ENCODE results near the gene PML. TPM values are rescaled to one million over a fixed set of nuclear protein-coding genes. Genes with fewer than 3 reads are reported as not detected.
"Not testable (repeated sequence)": the region's sequence is repeated elsewhere in the genome, so short reads cannot be mapped to it uniquely, and the experiment has no call there.

The PML gene
- total RNA-seq, 1 experiment from 2014 or later, result 47.7 TPM

GRCh38 chr15:74062671-74063070, 68.2 kb downstream of the PML start (continued):
- TF ChIP-seq STAT6 (CRISPR knock-in tag; conservative IDR thresholded peaks at IDR 0.05; ENCODE audit: low read depth), result no peak
- TF ChIP-seq, protein P1, sequence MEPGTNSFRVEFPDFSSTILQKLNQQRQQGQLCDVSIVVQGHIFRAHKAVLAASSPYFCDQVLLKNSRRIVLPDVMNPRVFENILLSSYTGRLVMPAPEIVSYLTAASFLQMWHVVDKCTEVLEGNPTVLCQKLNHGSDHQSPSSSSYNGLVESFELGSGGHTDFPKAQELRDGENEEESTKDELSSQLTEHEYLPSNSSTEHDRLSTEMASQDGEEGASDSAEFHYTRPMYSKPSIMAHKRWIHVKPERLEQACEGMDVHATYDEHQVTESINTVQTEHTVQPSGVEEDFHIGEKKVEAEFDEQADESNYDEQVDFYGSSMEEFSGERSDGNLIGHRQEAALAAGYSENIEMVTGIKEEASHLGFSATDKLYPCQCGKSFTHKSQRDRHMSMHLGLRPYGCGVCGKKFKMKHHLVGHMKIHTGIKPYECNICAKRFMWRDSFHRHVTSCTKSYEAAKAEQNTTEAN (CRISPR knock-in tag; IDR thresholded peaks at IDR 0.05), result no peak
- TF ChIP-seq KAT7 (CRISPR knock-in tag; IDR thresholded peaks at IDR 0.05; ENCODE audit: borderline replicate concordance), result no peak
- TF ChIP-seq NR3C1 (CRISPR knock-in tag; conservative IDR thresholded peaks at IDR 0.05; ENCODE audit: low read depth), result no peak

- Mint-ChIP-seq H3K27me3 (ENCODE audit: low read depth) (peaks cover 15% of the 10 kb centered on the region), H3K9me3 (peaks cover 12% of the 10 kb centered on the region)
- H3K4me1 Mint-ChIP-seq, CTCF ChIA-PET, POLR2A ChIA-PET, H3K27ac Mint-ChIP-seq, ATAC-seq, H3K36me3 Mint-ChIP-seq, H3K4me3 Mint-ChIP-seq: not testable (repeated sequence)
- DNase-seq (ENCODE audit: low spot score), result peak; percentile 6
Measured at GRCh38 chr15:74063425-74064146, 69.1 kb downstream of the PML start.

- DNase-seq (ENCODE audit: low spot score), result peak; percentile 4
- peaks cover 11% of the 10 kb centered on the region for H3K27me3 Mint-ChIP-seq (ENCODE audit: low read depth)
- CTCF ChIA-PET, result interaction anchor here (0.6 to 1.2 kb wide), 2 partner anchors 11 to 257 kb away, joined by 3 to 4 read pairs; no protein-coding TSS in a partner anchor
- H3K27ac Mint-ChIP-seq, H3K4me1 Mint-ChIP-seq, H3K4me3 Mint-ChIP-seq, ATAC-seq, H3K36me3 Mint-ChIP-seq, H3K9me3 Mint-ChIP-seq, POLR2A ChIA-PET: not testable (repeated sequence)
Measured at GRCh38 chr15:74064183-74064582, 69.7 kb downstream of the PML start.

DNA sequence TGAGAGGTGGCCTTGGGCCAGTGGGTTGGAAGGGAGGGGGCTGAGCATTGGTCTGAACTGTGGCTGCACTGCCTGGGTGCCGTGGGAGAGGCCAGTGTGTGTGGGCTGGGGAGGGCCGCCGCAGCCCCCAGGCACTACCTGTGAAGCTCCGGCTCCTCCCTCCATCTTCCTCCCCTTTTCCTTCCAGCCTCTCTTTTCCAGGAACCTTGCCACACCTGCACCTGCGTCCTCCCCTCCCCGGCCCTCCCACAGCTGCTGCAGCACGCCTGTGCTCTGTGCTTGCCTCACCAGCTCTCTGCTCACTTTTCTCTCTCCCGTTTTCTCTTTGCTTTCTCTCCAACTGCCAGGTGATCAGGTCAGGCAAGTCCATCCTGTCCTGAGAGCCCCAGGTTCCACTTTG, 70.3 kb downstream of the PML start:
- H3K27ac Mint-ChIP-seq; H3K27me3 Mint-ChIP-seq (ENCODE audit: low read depth); ATAC-seq; H3K4me3 Mint-ChIP-seq; H3K36me3 Mint-ChIP-seq; H3K9me3 Mint-ChIP-seq; POLR2A ChIA-PET; H3K4me1 Mint-ChIP-seq: not testable (repeated sequence)
- CTCF ChIA-PET, result interaction anchor here (0.6 to 1.8 kb wide), 9 partner anchors 11 to 1235 kb away, joined by 3 to 11 read pairs (median 5); no protein-coding TSS in a partner anchor
- peak; percentile 16 for DNase-seq (ENCODE audit: low spot score)

DNA sequence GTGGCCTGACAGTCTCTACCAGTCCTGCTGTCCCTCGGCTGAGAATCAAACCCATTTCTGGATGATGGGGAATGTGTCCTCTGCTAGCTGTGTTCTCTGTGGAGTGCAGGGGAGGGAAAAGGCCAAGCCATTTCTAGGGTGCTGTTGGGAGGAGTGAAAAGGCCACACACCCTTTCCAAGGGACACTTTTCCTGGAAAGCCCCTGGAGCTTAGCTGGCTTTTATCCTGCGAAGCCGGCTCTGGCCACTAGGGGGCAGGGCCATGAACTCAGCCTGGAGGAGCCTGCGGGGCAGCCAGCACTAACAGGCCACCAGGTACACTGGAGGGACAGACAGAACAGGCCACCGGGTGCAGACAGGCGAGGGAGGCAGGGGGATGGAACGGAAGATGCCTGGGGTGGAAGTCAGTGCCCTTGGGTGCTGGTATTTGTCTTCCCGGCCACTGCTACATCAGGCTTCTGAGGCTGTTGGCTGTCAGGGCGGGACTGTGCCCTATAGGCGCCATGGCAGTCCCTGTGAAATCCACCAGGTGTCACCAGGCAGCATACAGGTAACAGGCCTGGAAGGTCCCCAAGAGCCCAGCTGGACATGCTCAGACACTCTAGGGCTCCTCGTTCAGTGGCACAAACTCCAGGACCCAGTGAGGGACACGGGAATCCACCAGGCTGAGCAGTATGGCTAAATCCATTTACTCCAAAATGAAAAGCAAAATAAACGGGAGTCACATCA, 71.3 kb downstream of the PML start:
- H3K9me3 Mint-ChIP-seq; H3K27ac Mint-ChIP-seq; H3K36me3 Mint-ChIP-seq; H3K4me1 Mint-ChIP-seq; H3K4me3 Mint-ChIP-seq; POLR2A ChIA-PET; H3K27me3 Mint-ChIP-seq (ENCODE audit: low read depth): not testable (repeated sequence)
- peak; percentile 76 for TF ChIP-seq CTCF (IDR thresholded peaks at IDR 0.05)
- ATAC-seq (peak; percentile 96), DNase-seq (ENCODE audit: low spot score) (peak; percentile 77)
- CTCF ChIA-PET, result interaction anchor here (1.2 to 1.8 kb wide), 5 partner anchors 12 to 242 kb away, joined by 4 to 11 read pairs (median 5); no protein-coding TSS in a partner anchor

DNA sequence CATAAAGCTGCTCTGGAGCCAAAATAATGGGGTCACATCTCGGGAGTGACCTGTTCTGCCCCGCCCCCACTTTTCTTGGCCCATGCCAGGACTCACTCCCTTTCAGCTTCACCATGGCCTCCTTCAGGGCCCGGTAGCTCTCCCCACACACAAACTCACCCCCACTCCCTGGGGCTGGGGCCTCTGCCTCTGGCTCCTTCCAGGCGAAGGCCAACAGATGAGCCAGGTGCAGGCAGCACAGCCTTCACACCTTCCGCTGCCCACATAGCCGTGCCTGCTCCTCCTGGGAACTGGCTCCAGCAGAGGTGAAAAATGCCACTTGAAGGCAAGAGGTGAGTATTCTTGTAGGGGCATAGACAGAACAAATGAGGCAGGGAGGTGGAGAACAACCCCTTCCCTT, 77.1 kb downstream of the PML start:
- DNase-seq (ENCODE audit: low spot score); H3K9me3 Mint-ChIP-seq; H3K27me3 Mint-ChIP-seq (ENCODE audit: low read depth); H3K4me3 Mint-ChIP-seq; POLR2A ChIA-PET; H3K27ac Mint-ChIP-seq; H3K36me3 Mint-ChIP-seq; H3K4me1 Mint-ChIP-seq; CTCF ChIA-PET; ATAC-seq: not testable (repeated sequence)

DNA sequence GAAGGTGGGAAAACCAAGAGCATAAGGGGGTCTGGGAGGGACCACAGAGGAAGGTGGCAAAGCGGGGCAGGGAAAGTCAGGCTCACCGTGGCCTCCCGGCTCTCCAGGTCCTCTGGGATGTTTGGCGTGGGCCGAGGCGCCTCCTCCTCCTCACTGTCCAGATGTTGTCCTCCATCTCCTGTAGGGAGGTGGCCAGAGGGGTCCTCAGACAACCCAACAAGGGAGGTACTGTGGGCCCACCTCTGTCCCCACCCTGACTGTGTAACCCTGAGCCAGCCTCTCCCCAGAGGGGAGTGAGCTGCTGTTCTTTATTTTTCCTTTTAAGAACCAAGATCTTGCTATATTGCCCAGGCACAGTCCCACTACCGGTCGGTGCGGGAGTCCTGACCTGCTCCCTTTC, 77.6 kb downstream of the PML start:
- H3K4me1 Mint-ChIP-seq; POLR2A ChIA-PET; H3K27ac Mint-ChIP-seq; DNase-seq (ENCODE audit: low spot score); ATAC-seq; H3K36me3 Mint-ChIP-seq; H3K27me3 Mint-ChIP-seq (ENCODE audit: low read depth); CTCF ChIA-PET; H3K4me3 Mint-ChIP-seq; H3K9me3 Mint-ChIP-seq: not testable (repeated sequence)
